ENCODE data around the gene MVB12B.

GRCh38 chr9:126450668-126451205 is 124.1 kb downstream of the MVB12B start:
- no peak for TF ChIP-seq CTCF (IDR thresholded peaks at IDR 0.05; ENCODE audit: insufficient read depth, low read depth, low read length)
- TF ChIP-seq EZH2 (IDR thresholded peaks at IDR 0.05; ENCODE audit: insufficient read depth, low read length) = no peak

All from astrocyte (in vitro differentiated cells and primary cell).